IMR-90 (cell line): Measurements from ENCODE around the gene DDR1. TPM values are rescaled to one million over a fixed set of nuclear protein-coding genes. Genes with fewer than 3 reads are reported as not detected.

Experiments used
- ATAC-seq: fragments of 200-7000 bp; cut with Tn5 transposase; 2 replicates; pipeline ENCODE4 v1.9.1; 2020; ENCODE audit warnings: low read depth, mild to moderate bottlenecking, moderate library complexity
- BruUV-seq: library from RNA; stranded (reverse); fragments of 400-500 nt; replicated peaks from 2 replicates; lab custom pipeline; 2021; lab: Mats Ljungman, UMichigan
- CTCF ChIA-PET: fragments of 300-600 bp; formaldehyde crosslinking; extraction: SDS; loops from one replicate; lab custom pipeline; 2021; ENCODE audit warnings: antibody characterized with exemption; lab: Yijun Ruan, JAX
- POLR2A ChIA-PET: fragments of 300-600 bp; sonication (Branson Sonifier 250); formaldehyde crosslinking; loops from one replicate; lab custom pipeline; 2022; ENCODE audit warnings: antibody characterized with exemption; ENCODE audit not compliant: unreplicated experiment; lab: Charles Lee
- DNase-seq: peaks from one replicate; pipeline ENCODE4 v3.0.0; 2013
- H2AFZ ChIP-seq: replicated peaks from 2 replicates; pipeline ENCODE3; 2013; ENCODE audit warnings: low read length, mild to moderate bottlenecking; ENCODE audit not compliant: poor library complexity
- H2AK5ac ChIP-seq: 2 replicates; pipeline ENCODE4 v1.6.1; 2013; ENCODE audit warnings: low read depth, low read length, inconsistent platforms
- H2AK9ac ChIP-seq: replicated peaks from 2 replicates; pipeline ENCODE3; 2013; ENCODE audit warnings: mild to moderate bottlenecking, low read depth, low read length, moderate library complexity; ENCODE audit not compliant: poor library complexity
- H2BK120ac ChIP-seq: 2 replicates; pipeline ENCODE4 v1.6.1; 2013; ENCODE audit warnings: low read depth, low read length, inconsistent platforms
- H2BK15ac ChIP-seq: 3 replicates; pipeline ENCODE4 v1.6.1; 2013; ENCODE audit warnings: low read depth, low read length, inconsistent platforms
- H2BK20ac ChIP-seq: 2 replicates; pipeline ENCODE4 v1.6.1; 2013; ENCODE audit warnings: low read depth, mild to moderate bottlenecking, inconsistent platforms, low read length, moderate library complexity
- H2BK5ac ChIP-seq: 2 replicates; pipeline ENCODE4 v1.6.1; 2013; ENCODE audit warnings: mild to moderate bottlenecking, low read depth, low read length, inconsistent platforms; ENCODE audit not compliant: poor library complexity, severe bottlenecking
- H3K14ac ChIP-seq: replicated peaks from 2 replicates; pipeline ENCODE4 v1.6.1; 2013; ENCODE audit warnings: low read depth, low read length, inconsistent platforms
- H3K18ac ChIP-seq: 2 replicates; pipeline ENCODE4 v1.6.1; 2013; ENCODE audit warnings: low read depth, low read length, control low read depth
- H3K23ac ChIP-seq: 2 replicates; pipeline ENCODE4 v1.6.1; 2013; ENCODE audit warnings: low read depth, low read length, inconsistent platforms
- H3K27ac ChIP-seq: 2 replicates; pipeline ENCODE4 v1.5.1; 2013; ENCODE audit warnings: mild to moderate bottlenecking, control low read depth, low read length; ENCODE audit not compliant: insufficient read depth
- H3K27me3 ChIP-seq: 2 replicates; pipeline ENCODE4 v1.6.1; 2013; ENCODE audit warnings: low read length; ENCODE audit not compliant: control insufficient read depth, insufficient read depth
- H3K36me3 ChIP-seq: 2 replicates; pipeline ENCODE4 v1.6.1; 2013; ENCODE audit warnings: low read length, mixed read lengths; ENCODE audit not compliant: control insufficient read depth, insufficient read depth
- H3K4ac ChIP-seq: 2 replicates; pipeline ENCODE4 v1.6.1; 2013; ENCODE audit warnings: low read depth, low read length, inconsistent platforms
- H3K4me1 ChIP-seq: 2 replicates; pipeline ENCODE4 v1.6.1; 2013; ENCODE audit warnings: low read length, mixed read lengths; ENCODE audit not compliant: control insufficient read depth, insufficient read depth
- H3K4me2 ChIP-seq: 2 replicates; pipeline ENCODE4 v1.6.1; 2013; ENCODE audit warnings: low read depth, mild to moderate bottlenecking, control low read depth, low read length, moderate library complexity
- H3K4me3 ChIP-seq: 2 replicates; pipeline ENCODE4 v1.5.1; 2013; ENCODE audit warnings: low read depth, mild to moderate bottlenecking, control low read depth, low read length, moderate library complexity; ENCODE audit not compliant: insufficient read depth
- H3K56ac ChIP-seq: 2 replicates; pipeline ENCODE4 v1.6.1; 2013; ENCODE audit warnings: low read length, inconsistent platforms; ENCODE audit not compliant: insufficient read depth; ENCODE audit errors: extremely low read depth
- H3K79me1 ChIP-seq, 2 experiments: 2 replicates each; pipeline ENCODE4 v1.6.1; 2013; ENCODE audit warnings: low read length in 2 of 2, inconsistent platforms in 1 of 2, low read depth in 1 of 2
- H3K9ac ChIP-seq: 2 replicates; pipeline ENCODE4 v1.6.1; 2013; ENCODE audit warnings: low read depth, low read length, control low read depth
- H3K9me1 ChIP-seq: 2 replicates; pipeline ENCODE4 v1.6.1; 2013; ENCODE audit warnings: low read length, inconsistent platforms; ENCODE audit not compliant: insufficient read depth
- H3K9me3 ChIP-seq: 2 replicates; pipeline ENCODE4 v1.6.1; 2013; ENCODE audit warnings: low read length; ENCODE audit not compliant: control insufficient read depth, insufficient read depth
- H4K20me1 ChIP-seq: 2 replicates; pipeline ENCODE4 v1.6.1; 2013; ENCODE audit warnings: low read length, inconsistent platforms; ENCODE audit not compliant: insufficient read depth
- H4K5ac ChIP-seq: 2 replicates; pipeline ENCODE4 v1.6.1; 2013; ENCODE audit warnings: mild to moderate bottlenecking, low read depth, low read length, control low read depth
- H4K8ac ChIP-seq, 2 experiments: 2 replicates each; pipeline ENCODE4 v1.6.1; 2013; ENCODE audit warnings: low read depth in 2 of 2, low read length in 2 of 2, control low read depth in 1 of 2, inconsistent platforms in 1 of 2
- H4K91ac ChIP-seq: 2 replicates; pipeline ENCODE4 v1.6.1; 2013; ENCODE audit warnings: low read depth, low read length, inconsistent platforms; ENCODE audit not compliant: insufficient read depth
- CEBPB ChIP-seq: IDR thresholded peaks from 2 replicates; pipeline ENCODE4 v1.6.1; 2012; ENCODE audit warnings: low read depth, low read length, improper control_type of control experiment
- MAZ ChIP-seq: IDR thresholded peaks from 2 replicates; pipeline ENCODE4 v1.6.1; 2012; ENCODE audit warnings: low read depth, mild to moderate bottlenecking, low read length, improper control_type of control experiment, moderate library complexity, borderline replicate concordance
- RCOR1 ChIP-seq: IDR thresholded peaks from 2 replicates; pipeline ENCODE4 v1.6.1; 2012; ENCODE audit warnings: mild to moderate bottlenecking, low read length, improper control_type of control experiment; ENCODE audit not compliant: insufficient replicate concordance
- WGBS, 2 experiments: methylation state at CpG; one replicate each; pipeline versions ENCODE4 v1.1.5 to v1.1.7; 2013; ENCODE audit warnings: missing lambda C conversion rate in 2 of 2; ENCODE audit not compliant: insufficient read length in 1 of 2; ENCODE audit errors: extremely low coverage in 2 of 2; 5-methylcytosine and 5-hydroxymethylcytosine counted together
- dilution Hi-C: fragments of 300-500 bp; cut with HindIII; formaldehyde crosslinking; loops from one replicate; pipeline ENCODE4 v1.14.3; 2018; ENCODE audit warnings: low sequenced_read_pairs; ENCODE audit not compliant: unreplicated experiment
- in situ Hi-C: fragments of 300-500 bp; cut with MboI; formaldehyde crosslinking; loops from 3 replicates; pipeline ENCODE4 v1.14.3; 2019; ENCODE audit warnings: low sequenced_read_pairs, inconsistent platforms, mixed read lengths
- intact Hi-C: fragments of 100-400 bp; cut with micrococcal nuclease; formaldehyde crosslinking; loops from 2 replicates; pipeline ENCODE4 v1.10.0; 2022
- polyA plus RNA-seq, 3 experiments: library from polyadenylated mRNA; depleted of rRNA; stranded (reverse); fragments of >200 nt; gene quantifications; 2 replicates each; pipeline ENCODE4 v1.2.3, GENCODE V29; 2012; ENCODE audit warnings: low replicate concordance in 1 of 3
- total RNA-seq: library from RNA; depleted of rRNA; stranded (reverse); fragments of >200 nt; gene quantifications from 2 replicates; pipeline ENCODE4 v1.2.3, GENCODE V29; 2012
- TF ChIP-seq, protein P1 (sequence below): conservative IDR thresholded peaks from 2 replicates; pipeline ENCODE4 v1.5.1; 2012; ENCODE audit warnings: mild to moderate bottlenecking, low read depth, low read length, improper control_type of control experiment
- TF ChIP-seq, protein P2 (sequence below): fragments of 150-350 bp; IDR thresholded peaks from 2 replicates; pipeline ENCODE4 v1.6.1; 2017; ENCODE audit warnings: mild to moderate bottlenecking, antibody characterized with exemption, low read length, low read depth
- TF ChIP-seq, protein P3 (sequence below): fragments of 150-350 bp; IDR thresholded peaks from 2 replicates; pipeline ENCODE4 v1.6.1; 2016; ENCODE audit warnings: low read depth, mild to moderate bottlenecking, low read length, moderate library complexity, borderline replicate concordance

DDR1 gene
- total and polyA plus RNA-seq, 2 of the 4 experiments (the other 2 are of a cell fraction) = 5.6 to 19.6 TPM

DNA sequence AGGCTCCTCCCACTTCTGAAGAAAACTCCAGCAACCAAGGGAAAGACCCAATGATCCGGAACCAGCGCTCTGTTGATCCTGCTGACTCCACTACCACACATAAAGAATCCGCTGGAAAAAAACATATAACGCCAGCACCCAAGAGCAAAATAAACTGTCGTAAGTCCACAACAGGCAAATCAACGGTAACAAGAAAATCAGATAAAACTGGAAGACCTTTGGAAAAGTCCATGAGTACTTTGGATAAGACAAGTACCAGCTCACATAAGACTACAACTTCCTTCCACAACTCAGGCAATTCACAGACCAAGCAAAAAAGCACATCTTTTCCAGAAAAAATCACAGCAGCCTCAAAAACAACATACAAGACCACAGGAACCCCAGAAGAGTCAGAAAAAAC is 64.5 kb downstream of the DDR1 start:
- BruUV-seq = no TSS peak
- Histone ChIP-seq H3K56ac (no peak overlapping the region), H3K18ac (no peak overlapping the region), H4K91ac (no peak overlapping the region), H3K36me3 (no peaks in the 10 kb centered on the region), H3K14ac (no peak overlapping the region), H3K4ac (no peak overlapping the region), H2AFZ (no peak overlapping the region), H3K9ac (no peak overlapping the region), H2BK15ac (no peak overlapping the region), H4K20me1 (no peaks in the 10 kb centered on the region), H3K9me1 (no peaks in the 10 kb centered on the region), H2BK5ac (no peak overlapping the region), H3K4me3 (no peak overlapping the region), H2BK120ac (no peak overlapping the region), H2BK20ac (no peak overlapping the region), H3K9me3 (peaks cover 9% of the 10 kb centered on the region), H3K79me1 (no peaks in the 10 kb centered on the region), H3K27me3 (peaks cover 62% of the 10 kb centered on the region), H2AK5ac (no peak overlapping the region), H3K4me2 (no peak overlapping the region), H3K4me1 (no peaks in the 10 kb centered on the region), H4K8ac (no peak overlapping the region), H4K5ac (no peak overlapping the region), H3K23ac (no peak overlapping the region), H3K27ac (no peak overlapping the region), H2AK9ac (no peak overlapping the region)
- DNase-seq (no peak), ATAC-seq (no peak)
- no CpG with 5 or more reads among the region's 6 CpGs for WGBS, 2 experiments
- POLR2A ChIA-PET = no interaction called here
- intact Hi-C loops (no loop called here), dilution Hi-C loops (no loop called here), in situ Hi-C loops (no loop called here)
- TF ChIP-seq MAZ = no peak
- TF ChIP-seq CEBPB = no peak
- TF ChIP-seq, protein P1, sequence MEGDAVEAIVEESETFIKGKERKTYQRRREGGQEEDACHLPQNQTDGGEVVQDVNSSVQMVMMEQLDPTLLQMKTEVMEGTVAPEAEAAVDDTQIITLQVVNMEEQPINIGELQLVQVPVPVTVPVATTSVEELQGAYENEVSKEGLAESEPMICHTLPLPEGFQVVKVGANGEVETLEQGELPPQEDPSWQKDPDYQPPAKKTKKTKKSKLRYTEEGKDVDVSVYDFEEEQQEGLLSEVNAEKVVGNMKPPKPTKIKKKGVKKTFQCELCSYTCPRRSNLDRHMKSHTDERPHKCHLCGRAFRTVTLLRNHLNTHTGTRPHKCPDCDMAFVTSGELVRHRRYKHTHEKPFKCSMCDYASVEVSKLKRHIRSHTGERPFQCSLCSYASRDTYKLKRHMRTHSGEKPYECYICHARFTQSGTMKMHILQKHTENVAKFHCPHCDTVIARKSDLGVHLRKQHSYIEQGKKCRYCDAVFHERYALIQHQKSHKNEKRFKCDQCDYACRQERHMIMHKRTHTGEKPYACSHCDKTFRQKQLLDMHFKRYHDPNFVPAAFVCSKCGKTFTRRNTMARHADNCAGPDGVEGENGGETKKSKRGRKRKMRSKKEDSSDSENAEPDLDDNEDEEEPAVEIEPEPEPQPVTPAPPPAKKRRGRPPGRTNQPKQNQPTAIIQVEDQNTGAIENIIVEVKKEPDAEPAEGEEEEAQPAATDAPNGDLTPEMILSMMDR = no peak
- TF ChIP-seq RCOR1 = no peak
- TF ChIP-seq, protein P2, sequence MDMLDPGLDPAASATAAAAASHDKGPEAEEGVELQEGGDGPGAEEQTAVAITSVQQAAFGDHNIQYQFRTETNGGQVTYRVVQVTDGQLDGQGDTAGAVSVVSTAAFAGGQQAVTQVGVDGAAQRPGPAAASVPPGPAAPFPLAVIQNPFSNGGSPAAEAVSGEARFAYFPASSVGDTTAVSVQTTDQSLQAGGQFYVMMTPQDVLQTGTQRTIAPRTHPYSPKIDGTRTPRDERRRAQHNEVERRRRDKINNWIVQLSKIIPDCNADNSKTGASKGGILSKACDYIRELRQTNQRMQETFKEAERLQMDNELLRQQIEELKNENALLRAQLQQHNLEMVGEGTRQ = no peak
- TF ChIP-seq, protein P3, sequence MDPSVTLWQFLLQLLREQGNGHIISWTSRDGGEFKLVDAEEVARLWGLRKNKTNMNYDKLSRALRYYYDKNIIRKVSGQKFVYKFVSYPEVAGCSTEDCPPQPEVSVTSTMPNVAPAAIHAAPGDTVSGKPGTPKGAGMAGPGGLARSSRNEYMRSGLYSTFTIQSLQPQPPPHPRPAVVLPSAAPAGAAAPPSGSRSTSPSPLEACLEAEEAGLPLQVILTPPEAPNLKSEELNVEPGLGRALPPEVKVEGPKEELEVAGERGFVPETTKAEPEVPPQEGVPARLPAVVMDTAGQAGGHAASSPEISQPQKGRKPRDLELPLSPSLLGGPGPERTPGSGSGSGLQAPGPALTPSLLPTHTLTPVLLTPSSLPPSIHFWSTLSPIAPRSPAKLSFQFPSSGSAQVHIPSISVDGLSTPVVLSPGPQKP = no peak
- CTCF ChIA-PET = no interaction called here
